ENCODE results near the gene PLPPR4. TPM values are rescaled to one million over a fixed set of nuclear protein-coding genes. Genes with fewer than 3 reads are reported as not detected.

Gene PLPPR4
- polyA plus RNA-seq, 1 of the 3 experiments (the other 2 are of a cell fraction) = 0.61 TPM

DNA sequence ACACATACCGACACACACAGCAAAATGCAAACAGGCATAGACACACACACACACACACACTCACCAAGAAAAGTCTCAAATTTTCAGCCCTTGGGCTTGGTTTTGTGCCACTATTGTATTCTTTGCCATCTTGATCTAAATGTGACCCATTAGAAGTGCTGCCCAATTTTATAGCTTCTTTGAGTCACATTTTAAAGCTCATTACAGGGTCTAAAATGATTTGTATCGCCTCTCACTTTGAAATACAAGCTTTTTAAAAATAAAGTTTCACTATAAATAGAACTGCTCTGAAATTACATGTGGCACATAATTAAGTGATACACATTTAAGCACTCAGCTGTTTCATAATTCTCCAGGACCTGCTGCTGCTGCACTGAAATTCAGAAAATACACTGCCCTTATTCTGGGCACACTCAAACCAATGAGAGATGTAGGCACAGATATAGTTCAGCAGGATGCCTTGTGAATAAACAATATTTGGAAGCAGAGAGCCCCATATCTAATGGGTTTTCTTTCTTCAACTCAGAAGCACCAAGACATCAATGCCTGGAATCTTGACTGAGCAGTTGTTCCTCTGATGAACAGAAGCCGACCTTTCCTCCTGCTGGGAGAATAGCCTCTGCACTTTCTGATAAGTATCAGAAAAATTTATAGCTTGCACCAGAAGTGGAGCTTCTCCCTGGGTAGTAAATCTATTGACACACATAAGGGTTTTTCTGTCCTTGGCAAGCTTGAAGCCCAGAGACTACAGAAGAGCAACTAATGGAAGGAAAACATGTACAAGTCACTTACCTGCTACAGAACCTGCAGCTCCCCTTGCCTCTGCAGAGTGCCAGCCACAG is 37.0 kb upstream of the PLPPR4 start:
- ChIA-PET CTCF (interaction anchor here (0.6 to 2.1 kb wide), 8 partner anchors 10 to 433 kb away, joined by 3 to 17 read pairs (median 4); partner anchors contain the start of gene PLPPR4), POLR2A (interaction anchor here (0.9 to 2.3 kb wide), 5 partner anchors 34 to 54 kb away, joined by 3 to 8 read pairs (median 4); partner anchors contain the start of gene PLPPR4)
- Histone ChIP-seq H3K36me3 (replicated peaks in 1 of 2; ENCODE audit: control insufficient read depth in 1 of 2, insufficient read depth in 2 of 2, low read length in 1 of 2) (no peaks in the 10 kb centered on the region), H3K9me3 (no peaks in the 10 kb centered on the region), H3K27me3 (ENCODE audit: insufficient read depth) (no peaks in the 10 kb centered on the region), H3F3A (replicated peaks; ENCODE audit: insufficient read depth) (no peaks in the 10 kb centered on the region), H3K4me1 (ENCODE audit: control insufficient read depth in 1 of 2, insufficient read depth in 2 of 2, low read depth in 1 of 2, low read length in 1 of 2) (peaks cover 0 to 14% of the 10 kb centered on the region in 2 experiments; a peak in 2 of 4 replicates), H3K27ac (ENCODE audit: low read depth in 2 of 2, low read length in 1 of 2) (peak overlapping the region in 1 of 2 experiments; percentile 92; a peak in 2 of 4 replicates), H3K9ac (no peak overlapping the region), H3K4me2 (no peak overlapping the region), H4K20me1 (ENCODE audit: insufficient read depth) (no peaks in the 10 kb centered on the region), H3K4me3 (ENCODE audit: low read depth in 2 of 2, low read length in 1 of 2) (no peak overlapping the region; a peak in 1 of 4 replicates), H2AFZ (ENCODE audit: low read depth) (no peak overlapping the region), H3K9me2 (no peaks in the 10 kb centered on the region; the same call in 1 of the 2 replicates), H3K79me2 (ENCODE audit: insufficient read depth) (no peaks in the 10 kb centered on the region)
- DNase-seq = peak; percentile 19
- WGBS (ENCODE audit: low lambda C conversion rate) = 25% methylated on average over 3 of the region's 3 CpGs
- TF ChIP-seq GATA2 (CRISPR knock-in tag; IDR thresholded peaks at IDR 0.05) (peak; percentile 46), SMC3 (IDR thresholded peaks at IDR 0.05; ENCODE audit: low read depth, low read length) (no peak), EP300 (IDR thresholded peaks at IDR 0.05; ENCODE audit: borderline replicate concordance in 1 of 2, low read depth in 1 of 2, low read length in 1 of 2) (peak in 1 of 2 experiments; percentile 21; a peak in 1 of 4 replicates), FOXJ3 (CRISPR knock-in tag; IDR thresholded peaks at IDR 0.05) (no peak), CHD2 (IDR thresholded peaks at IDR 0.05; ENCODE audit: low read length, partially characterized antibody) (peak; percentile 18)
- TF ChIP-seq, protein P1, sequence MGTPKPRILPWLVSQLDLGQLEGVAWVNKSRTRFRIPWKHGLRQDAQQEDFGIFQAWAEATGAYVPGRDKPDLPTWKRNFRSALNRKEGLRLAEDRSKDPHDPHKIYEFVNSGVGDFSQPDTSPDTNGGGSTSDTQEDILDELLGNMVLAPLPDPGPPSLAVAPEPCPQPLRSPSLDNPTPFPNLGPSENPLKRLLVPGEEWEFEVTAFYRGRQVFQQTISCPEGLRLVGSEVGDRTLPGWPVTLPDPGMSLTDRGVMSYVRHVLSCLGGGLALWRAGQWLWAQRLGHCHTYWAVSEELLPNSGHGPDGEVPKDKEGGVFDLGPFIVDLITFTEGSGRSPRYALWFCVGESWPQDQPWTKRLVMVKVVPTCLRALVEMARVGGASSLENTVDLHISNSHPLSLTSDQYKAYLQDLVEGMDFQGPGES (IDR thresholded peaks at IDR 0.05; ENCODE audit: low read depth, low read length) = no peak

- 60% methylated on average over 1 of the region's 2 CpGs for WGBS (ENCODE audit: low lambda C conversion rate)
- Histone ChIP-seq H3F3A (replicated peaks; ENCODE audit: insufficient read depth) (no peaks in the 10 kb centered on the region), H3K27ac (ENCODE audit: low read depth in 2 of 2, low read length in 1 of 2) (peak overlapping the region in 1 of 2 experiments; percentile 92; a peak in 2 of 4 replicates), H3K9me3 (no peaks in the 10 kb centered on the region), H2AFZ (ENCODE audit: low read depth) (no peak overlapping the region), H3K36me3 (replicated peaks in 1 of 2; ENCODE audit: control insufficient read depth in 1 of 2, insufficient read depth in 2 of 2, low read length in 1 of 2) (no peaks in the 10 kb centered on the region), H3K27me3 (ENCODE audit: insufficient read depth) (no peaks in the 10 kb centered on the region), H3K4me1 (ENCODE audit: control insufficient read depth in 1 of 2, insufficient read depth in 2 of 2, low read depth in 1 of 2, low read length in 1 of 2) (peaks cover 0 to 14% of the 10 kb centered on the region in 2 experiments; a peak in 2 of 4 replicates), H4K20me1 (ENCODE audit: insufficient read depth) (no peaks in the 10 kb centered on the region), H3K4me2 (no peak overlapping the region), H3K9ac (no peak overlapping the region), H3K9me2 (no peaks in the 10 kb centered on the region; the same call in 1 of the 2 replicates), H3K4me3 (ENCODE audit: low read depth in 2 of 2, low read length in 1 of 2) (no peak overlapping the region), H3K79me2 (ENCODE audit: insufficient read depth) (no peaks in the 10 kb centered on the region)
- TF ChIP-seq FOXJ3 (CRISPR knock-in tag; IDR thresholded peaks at IDR 0.05) (no peak), YY1 (IDR thresholded peaks at IDR 0.05; ENCODE audit: low read depth) (no peak), JUND (IDR thresholded peaks at IDR 0.05) (no peak), MXI1 (IDR thresholded peaks at IDR 0.05; ENCODE audit: low read depth, low read length) (no peak)
- ChIA-PET POLR2A (interaction anchor here (0.9 to 2.3 kb wide), 5 partner anchors 33 to 53 kb away, joined by 3 to 8 read pairs (median 4); partner anchors contain the start of gene PLPPR4), CTCF (interaction anchor here (1.0 to 2.1 kb wide), 5 partner anchors 9 to 434 kb away, joined by 3 to 17 read pairs (median 4); partner anchors contain the start of gene PLPPR4)
- no peak for DNase-seq
Measured at GRCh38 chr1:99228153-99228552, 36.1 kb upstream of the PLPPR4 start.
